GM12878 (cell line): Measurements from ENCODE around the gene SCYL1. TPM values are rescaled to one million over a fixed set of nuclear protein-coding genes. Genes with fewer than 3 reads are reported as not detected.
A peak's percentile ranks its signal among the peaks of the same experiment; 100 is the strongest.

ENCODE experiments used
- EED ChIP-seq: sonication (generic); IDR thresholded peaks from 2 replicates; pipeline ENCODE4 v1.6.1; 2016; ENCODE audit warnings: antibody characterized with exemption, low read depth
- GATAD2B ChIP-seq: fragments of 450-650 bp; conservative IDR thresholded peaks from 2 replicates; pipeline ENCODE4 v1.6.1; 2017; ENCODE audit warnings: low read depth, mild to moderate bottlenecking, moderate library complexity
- LARP7 ChIP-seq: fragments of 450-650 bp; IDR thresholded peaks from 2 replicates; pipeline ENCODE4 v1.6.1; 2017; ENCODE audit warnings: mild to moderate bottlenecking
- NFIC ChIP-seq: IDR thresholded peaks from 2 replicates; pipeline ENCODE4 v1.6.1; 2012; ENCODE audit warnings: low read depth, mild to moderate bottlenecking, inconsistent platforms, low read length, moderate library complexity
- NR2C2 ChIP-seq: IDR thresholded peaks from 2 replicates; pipeline ENCODE4 v1.6.1; 2011; ENCODE audit warnings: borderline replicate concordance, low read depth; ENCODE audit not compliant: control insufficient read depth, insufficient read length
- NR2F1 ChIP-seq: fragments of 450-650 bp; conservative IDR thresholded peaks from 2 replicates; pipeline ENCODE4 v1.6.1; 2017; ENCODE audit warnings: mild to moderate bottlenecking
- PAX8 ChIP-seq: fragments of 450-650 bp; IDR thresholded peaks from 2 replicates; pipeline ENCODE4 v1.6.1; 2017; ENCODE audit warnings: mild to moderate bottlenecking, moderate library complexity
- PML ChIP-seq: IDR thresholded peaks from 2 replicates; pipeline ENCODE4 v1.6.1; 2012; ENCODE audit warnings: low read length, inconsistent platforms
- POLR2A ChIP-seq: IDR thresholded peaks from 2 replicates; pipeline ENCODE4 v1.6.1; 2011; ENCODE audit warnings: low read depth, mild to moderate bottlenecking, low read length
- POU2F2 ChIP-seq: IDR thresholded peaks from 3 replicates; pipeline ENCODE4 v1.6.1; 2011; ENCODE audit warnings: low read depth, mild to moderate bottlenecking, low read length, borderline replicate concordance
- RUNX3 ChIP-seq: IDR thresholded peaks from 2 replicates; pipeline ENCODE4 v1.6.1; 2012; ENCODE audit warnings: low read length, inconsistent platforms
- SMARCA5 ChIP-seq: fragments of 450-650 bp; IDR thresholded peaks from 2 replicates; pipeline ENCODE4 v1.6.1; 2017; ENCODE audit warnings: mild to moderate bottlenecking
- SREBF1 ChIP-seq: IDR thresholded peaks from 2 replicates; pipeline ENCODE4 v1.6.1; 2012; ENCODE audit warnings: mild to moderate bottlenecking, low read length
- SRF ChIP-seq, 2 experiments: IDR thresholded peaks; 2 replicates each; pipeline ENCODE4 v1.6.1; 2011; ENCODE audit warnings: low read depth in 2 of 2, low read length in 2 of 2, mild to moderate bottlenecking in 1 of 2, moderate library complexity in 1 of 2
- TCF12 ChIP-seq: IDR thresholded peaks from 2 replicates; pipeline ENCODE4 v1.6.1; 2011; ENCODE audit warnings: low read depth, mild to moderate bottlenecking, low read length
- TCF7 ChIP-seq: IDR thresholded peaks from 2 replicates; pipeline ENCODE4 v1.6.1; 2014; ENCODE audit warnings: antibody characterized with exemption, borderline replicate concordance
- YY1 ChIP-seq: IDR thresholded peaks from 2 replicates; pipeline ENCODE4 v1.6.1; 2011; ENCODE audit warnings: low read depth, mild to moderate bottlenecking, low read length
- polyA plus RNA-seq, 11 experiments: library from polyadenylated mRNA; depleted of rRNA in 4 of 11; unstranded in 6 of 11; stranded (reverse) in 5 of 11; fragments of >200 nt; fragmentation: Nextera tagmentation in 4 of 11; fragmentation: Illumina TruSeq in 1 of 11; extraction: Ambion mirVana in 4 of 11; extraction: Trizol in 1 of 11; gene quantifications; 1 replicate in 1 of 11; 2 replicates in 10 of 11; pipeline versions ENCODE4 v1.2.1 to v1.2.3, GENCODE V29; 2011 to 2016; ENCODE audit warnings: inconsistent platforms in 2 of 11, missing spikeins in 2 of 11, low read depth in 1 of 11
- total RNA-seq, 4 experiments: library from RNA; depleted of rRNA in 3 of 4; stranded (reverse); fragments of >200 nt in 3 of 4; fragmentation: Illumina TruSeq in 1 of 4; extraction: Trizol in 1 of 4; gene quantifications; 2 replicates each; pipeline versions ENCODE4 v1.2.1 to v1.2.3, GENCODE V29; 2013 to 2021
- TF ChIP-seq, protein P1 (sequence below): fragments of 450-650 bp; IDR thresholded peaks from 2 replicates; pipeline ENCODE4 v1.6.1; 2016; ENCODE audit warnings: mild to moderate bottlenecking
- TF ChIP-seq, protein P2 (sequence below): IDR thresholded peaks from 2 replicates; pipeline ENCODE4 v1.6.1; 2011; ENCODE audit warnings: mild to moderate bottlenecking, low read depth, low read length, moderate library complexity; ENCODE audit not compliant: insufficient replicate concordance
- TF ChIP-seq, protein P3 (sequence below): fragments of 450-650 bp; IDR thresholded peaks from 2 replicates; pipeline ENCODE4 v1.6.1; 2017; ENCODE audit warnings: antibody characterized with exemption, mild to moderate bottlenecking, moderate library complexity
- TF ChIP-seq, protein P4 (sequence below): fragments of 450-650 bp; IDR thresholded peaks from 2 replicates; pipeline ENCODE4 v1.6.1; 2017; ENCODE audit warnings: mild to moderate bottlenecking, moderate library complexity

The SCYL1 gene
- total and polyA plus RNA-seq, 10 of the 15 experiments (the other 5 are each of a cell fraction or from before 2014, with no cell fraction given), result 0.80 to 82.7 (median 51.2) TPM

DNA sequence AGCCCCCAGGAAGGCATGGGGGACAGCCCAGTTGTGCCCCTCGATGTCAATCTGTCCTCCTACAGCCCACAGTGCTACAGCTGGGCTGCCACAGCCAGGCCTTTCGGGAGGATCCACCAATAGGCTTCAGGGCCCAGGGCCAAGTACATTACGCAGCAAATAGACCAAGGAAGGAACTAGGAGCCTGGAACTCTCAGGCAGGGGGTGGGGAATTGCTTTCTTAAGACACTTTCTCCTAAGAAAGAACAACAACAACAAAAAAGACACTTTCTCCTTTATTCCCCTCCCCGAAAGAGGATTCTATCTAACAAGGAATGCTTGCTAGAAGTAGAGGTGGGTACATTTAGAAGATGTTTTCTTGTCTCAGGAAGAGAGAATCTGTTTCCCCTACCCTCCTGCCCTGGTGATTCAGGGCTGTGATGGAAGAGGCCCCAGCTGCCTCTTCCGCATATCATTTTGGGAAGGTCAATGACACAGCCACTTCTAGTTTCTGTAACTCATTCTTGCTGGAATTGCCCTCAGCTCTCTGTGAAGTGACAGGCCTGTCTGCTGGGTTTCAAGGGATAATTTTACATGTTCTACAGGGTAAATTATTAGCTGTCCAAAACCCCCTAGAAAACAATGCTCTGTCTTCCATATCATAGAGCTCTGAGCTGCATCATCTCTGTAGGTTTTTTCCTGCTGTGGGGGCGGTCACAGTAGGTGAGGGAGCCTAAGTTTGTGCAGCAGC, 32.1 kb upstream of the SCYL1 start (continued):
- TF ChIP-seq NR2F1 (peak; percentile 95), SREBF1 (no peak), YY1 (peak; percentile 78), TCF12 (0 out of 2 replicates have a peak, but pooled peaks have one; percentile 4), GATAD2B (peak; percentile 69), POLR2A (peak; percentile 66), RUNX3 (no peak), PML (no peak), SRF (IDR thresholded peaks at IDR 0.05; ENCODE audit: low read depth in 2 of 2, low read length in 2 of 2) (no peak), LARP7 (no peak), NFIC (no peak), NR2C2 (no peak), TCF7 (no peak; the same call in 1 of the 2 replicates), POU2F2 (peak; percentile 57; the same call in 2 of the 3 replicates), EED (peak; percentile 98), SMARCA5 (no peak), PAX8 (no peak)
- TF ChIP-seq, protein P1, sequence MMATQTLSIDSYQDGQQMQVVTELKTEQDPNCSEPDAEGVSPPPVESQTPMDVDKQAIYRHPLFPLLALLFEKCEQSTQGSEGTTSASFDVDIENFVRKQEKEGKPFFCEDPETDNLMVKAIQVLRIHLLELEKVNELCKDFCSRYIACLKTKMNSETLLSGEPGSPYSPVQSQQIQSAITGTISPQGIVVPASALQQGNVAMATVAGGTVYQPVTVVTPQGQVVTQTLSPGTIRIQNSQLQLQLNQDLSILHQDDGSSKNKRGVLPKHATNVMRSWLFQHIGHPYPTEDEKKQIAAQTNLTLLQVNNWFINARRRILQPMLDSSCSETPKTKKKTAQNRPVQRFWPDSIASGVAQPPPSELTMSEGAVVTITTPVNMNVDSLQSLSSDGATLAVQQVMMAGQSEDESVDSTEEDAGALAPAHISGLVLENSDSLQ, result peak; percentile 88
- TF ChIP-seq, protein P2, sequence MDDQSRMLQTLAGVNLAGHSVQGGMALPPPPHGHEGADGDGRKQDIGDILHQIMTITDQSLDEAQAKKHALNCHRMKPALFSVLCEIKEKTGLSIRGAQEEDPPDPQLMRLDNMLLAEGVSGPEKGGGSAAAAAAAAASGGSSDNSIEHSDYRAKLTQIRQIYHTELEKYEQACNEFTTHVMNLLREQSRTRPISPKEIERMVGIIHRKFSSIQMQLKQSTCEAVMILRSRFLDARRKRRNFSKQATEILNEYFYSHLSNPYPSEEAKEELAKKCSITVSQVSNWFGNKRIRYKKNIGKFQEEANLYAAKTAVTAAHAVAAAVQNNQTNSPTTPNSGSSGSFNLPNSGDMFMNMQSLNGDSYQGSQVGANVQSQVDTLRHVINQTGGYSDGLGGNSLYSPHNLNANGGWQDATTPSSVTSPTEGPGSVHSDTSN, result peak; percentile 5
- TF ChIP-seq, protein P3, sequence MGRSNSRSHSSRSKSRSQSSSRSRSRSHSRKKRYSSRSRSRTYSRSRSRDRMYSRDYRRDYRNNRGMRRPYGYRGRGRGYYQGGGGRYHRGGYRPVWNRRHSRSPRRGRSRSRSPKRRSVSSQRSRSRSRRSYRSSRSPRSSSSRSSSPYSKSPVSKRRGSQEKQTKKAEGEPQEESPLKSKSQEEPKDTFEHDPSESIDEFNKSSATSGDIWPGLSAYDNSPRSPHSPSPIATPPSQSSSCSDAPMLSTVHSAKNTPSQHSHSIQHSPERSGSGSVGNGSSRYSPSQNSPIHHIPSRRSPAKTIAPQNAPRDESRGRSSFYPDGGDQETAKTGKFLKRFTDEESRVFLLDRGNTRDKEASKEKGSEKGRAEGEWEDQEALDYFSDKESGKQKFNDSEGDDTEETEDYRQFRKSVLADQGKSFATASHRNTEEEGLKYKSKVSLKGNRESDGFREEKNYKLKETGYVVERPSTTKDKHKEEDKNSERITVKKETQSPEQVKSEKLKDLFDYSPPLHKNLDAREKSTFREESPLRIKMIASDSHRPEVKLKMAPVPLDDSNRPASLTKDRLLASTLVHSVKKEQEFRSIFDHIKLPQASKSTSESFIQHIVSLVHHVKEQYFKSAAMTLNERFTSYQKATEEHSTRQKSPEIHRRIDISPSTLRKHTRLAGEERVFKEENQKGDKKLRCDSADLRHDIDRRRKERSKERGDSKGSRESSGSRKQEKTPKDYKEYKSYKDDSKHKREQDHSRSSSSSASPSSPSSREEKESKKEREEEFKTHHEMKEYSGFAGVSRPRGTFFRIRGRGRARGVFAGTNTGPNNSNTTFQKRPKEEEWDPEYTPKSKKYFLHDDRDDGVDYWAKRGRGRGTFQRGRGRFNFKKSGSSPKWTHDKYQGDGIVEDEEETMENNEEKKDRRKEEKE, result no peak
- TF ChIP-seq, protein P4, sequence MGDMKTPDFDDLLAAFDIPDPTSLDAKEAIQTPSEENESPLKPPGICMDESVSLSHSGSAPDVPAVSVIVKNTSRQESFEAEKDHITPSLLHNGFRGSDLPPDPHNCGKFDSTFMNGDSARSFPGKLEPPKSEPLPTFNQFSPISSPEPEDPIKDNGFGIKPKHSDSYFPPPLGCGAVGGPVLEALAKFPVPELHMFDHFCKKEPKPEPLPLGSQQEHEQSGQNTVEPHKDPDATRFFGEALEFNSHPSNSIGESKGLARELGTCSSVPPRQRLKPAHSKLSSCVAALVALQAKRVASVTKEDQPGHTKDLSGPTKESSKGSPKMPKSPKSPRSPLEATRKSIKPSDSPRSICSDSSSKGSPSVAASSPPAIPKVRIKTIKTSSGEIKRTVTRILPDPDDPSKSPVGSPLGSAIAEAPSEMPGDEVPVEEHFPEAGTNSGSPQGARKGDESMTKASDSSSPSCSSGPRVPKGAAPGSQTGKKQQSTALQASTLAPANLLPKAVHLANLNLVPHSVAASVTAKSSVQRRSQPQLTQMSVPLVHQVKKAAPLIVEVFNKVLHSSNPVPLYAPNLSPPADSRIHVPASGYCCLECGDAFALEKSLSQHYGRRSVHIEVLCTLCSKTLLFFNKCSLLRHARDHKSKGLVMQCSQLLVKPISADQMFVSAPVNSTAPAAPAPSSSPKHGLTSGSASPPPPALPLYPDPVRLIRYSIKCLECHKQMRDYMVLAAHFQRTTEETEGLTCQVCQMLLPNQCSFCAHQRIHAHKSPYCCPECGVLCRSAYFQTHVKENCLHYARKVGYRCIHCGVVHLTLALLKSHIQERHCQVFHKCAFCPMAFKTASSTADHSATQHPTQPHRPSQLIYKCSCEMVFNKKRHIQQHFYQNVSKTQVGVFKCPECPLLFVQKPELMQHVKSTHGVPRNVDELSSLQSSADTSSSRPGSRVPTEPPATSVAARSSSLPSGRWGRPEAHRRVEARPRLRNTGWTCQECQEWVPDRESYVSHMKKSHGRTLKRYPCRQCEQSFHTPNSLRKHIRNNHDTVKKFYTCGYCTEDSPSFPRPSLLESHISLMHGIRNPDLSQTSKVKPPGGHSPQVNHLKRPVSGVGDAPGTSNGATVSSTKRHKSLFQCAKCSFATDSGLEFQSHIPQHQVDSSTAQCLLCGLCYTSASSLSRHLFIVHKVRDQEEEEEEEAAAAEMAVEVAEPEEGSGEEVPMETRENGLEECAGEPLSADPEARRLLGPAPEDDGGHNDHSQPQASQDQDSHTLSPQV, result no peak
